Colonic mucosa (tissue), 4 donors: Measurements from ENCODE around the gene FBXL7. TPM values are rescaled to one million over a fixed set of nuclear protein-coding genes. Genes with fewer than 3 reads are reported as not detected.

Experiments
- DNase-seq: peaks from one replicate; pipeline ENCODE4 v3.0.0-alpha.2; 2020
- H3K27ac ChIP-seq: fragments of 200-600 bp; one replicate; pipeline ENCODE4 v1.8.0; 2021
- H3K27me3 ChIP-seq: fragments of 200-600 bp; one replicate; pipeline ENCODE4 v1.8.0; 2021
- H3K36me3 ChIP-seq: fragments of 200-600 bp; one replicate; pipeline ENCODE4 v1.8.0; 2021
- H3K4me1 ChIP-seq: fragments of 200-600 bp; one replicate; pipeline ENCODE4 v1.8.0; 2021; ENCODE audit warnings: mild to moderate bottlenecking
- H3K4me3 ChIP-seq: fragments of 200-600 bp; one replicate; pipeline ENCODE4 v1.8.0; 2021
- H3K9ac ChIP-seq, 2 donors: one replicate each; pipeline ENCODE4 v1.7.0; 2013; ENCODE audit warnings: control low read depth in 2 of 2, low read depth in 2 of 2, low read length in 2 of 2
- H3K9me3 ChIP-seq: fragments of 200-600 bp; one replicate; pipeline ENCODE4 v1.8.0; 2021
- CTCF ChIP-seq: fragments of 200-600 bp; IDR thresholded peaks from one replicate; pipeline ENCODE4 v1.8.0; 2022; ENCODE audit warnings: antibody characterized with exemption, mild to moderate bottlenecking
- intact Hi-C: fragments of 100-400 bp; cut with DNase I; formaldehyde crosslinking; loops from one replicate; pipeline ENCODE4 v1.14.1; 2022
- total RNA-seq, 2 donors: library from RNA; stranded (reverse); fragmentation: NEBNext Ultra II Directional in 1 of 2; extraction: Animal tissue kit (Norgen Biotek cat#: 25700) in 1 of 2; gene quantifications; one replicate each; pipeline ENCODE4 v1.2.1, GENCODE V29; 2021
- donor health status: healthy.
- donor health status: DM: no; HTN: no; CAD: no.
- donor health status: DM: no; HTN: no; CAD: no.

The FBXL7 gene
- total RNA-seq, 2 donors from 2014 or later, result 1.6 to 3.0 TPM

- intact Hi-C loops, result no loop called here
- Histone ChIP-seq H3K9me3 (no peaks in the 10 kb centered on the region), H3K27me3 (no peaks in the 10 kb centered on the region), H3K4me1 (no peaks in the 10 kb centered on the region), H3K9ac (no peak overlapping the region), H3K36me3 (no peaks in the 10 kb centered on the region), H3K4me3 (no peak overlapping the region), H3K27ac (no peak overlapping the region)
- no peak for TF ChIP-seq CTCF
- DNase-seq, result no peak
These were observed 448.2 kb downstream of the FBXL7 start for GRCh38 chr5:15948190-15948589.

DNA sequence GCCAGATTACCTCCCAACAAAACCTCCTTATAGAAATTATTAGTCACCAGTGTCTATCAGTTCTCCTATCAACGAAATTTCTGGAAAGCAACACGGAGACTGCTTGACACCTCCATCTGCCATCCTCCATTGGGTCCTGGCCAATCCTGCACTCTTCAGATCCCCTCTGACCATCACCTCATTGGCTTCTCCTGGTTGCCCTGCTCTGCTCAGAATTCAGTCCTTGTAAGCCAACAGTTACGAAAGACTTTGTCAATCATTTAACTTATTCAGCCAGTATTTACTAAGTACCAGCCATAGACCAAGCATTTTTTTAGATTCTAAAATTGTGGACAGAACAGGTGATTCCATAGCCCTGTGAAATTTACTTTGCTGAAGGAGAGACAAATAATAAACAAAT, 451.1 kb downstream of the FBXL7 start:
- H3K9me3 ChIP-seq, result no peaks in the 10 kb centered on the region
- intact Hi-C loops, result no loop called here
- no peak overlapping the region for H3K4me3 ChIP-seq
- H3K4me1 ChIP-seq, result no peaks in the 10 kb centered on the region
- no peak for DNase-seq
- TF ChIP-seq CTCF, result no peak
- no peak overlapping the region for H3K9ac ChIP-seq
- H3K27me3 ChIP-seq, result no peaks in the 10 kb centered on the region
- H3K36me3 ChIP-seq, result no peaks in the 10 kb centered on the region
- no peak overlapping the region for H3K27ac ChIP-seq

GRCh38 chr5:15951550-15951949, 451.6 kb downstream of the FBXL7 start:
- Histone ChIP-seq H3K9me3 (no peaks in the 10 kb centered on the region), H3K4me1 (no peaks in the 10 kb centered on the region), H3K9ac (no peak overlapping the region), H3K36me3 (no peaks in the 10 kb centered on the region), H3K27ac (no peak overlapping the region), H3K27me3 (no peaks in the 10 kb centered on the region), H3K4me3 (no peak overlapping the region)
- no peak for DNase-seq
- TF ChIP-seq CTCF, result no peak
- intact Hi-C loops, result no loop called here

GRCh38 chr5:15956622-15957021, 456.6 kb downstream of the FBXL7 start:
- H3K9me3 ChIP-seq, result no peaks in the 10 kb centered on the region
- DNase-seq, result no peak
- no peak overlapping the region for H3K4me3 ChIP-seq
- no peak overlapping the region for H3K27ac ChIP-seq
- H3K27me3 ChIP-seq, result no peaks in the 10 kb centered on the region
- no peaks in the 10 kb centered on the region for H3K4me1 ChIP-seq
- no peak overlapping the region for H3K9ac ChIP-seq
- H3K36me3 ChIP-seq, result no peaks in the 10 kb centered on the region
- TF ChIP-seq CTCF, result no peak
- intact Hi-C loops, result no loop called here

DNA sequence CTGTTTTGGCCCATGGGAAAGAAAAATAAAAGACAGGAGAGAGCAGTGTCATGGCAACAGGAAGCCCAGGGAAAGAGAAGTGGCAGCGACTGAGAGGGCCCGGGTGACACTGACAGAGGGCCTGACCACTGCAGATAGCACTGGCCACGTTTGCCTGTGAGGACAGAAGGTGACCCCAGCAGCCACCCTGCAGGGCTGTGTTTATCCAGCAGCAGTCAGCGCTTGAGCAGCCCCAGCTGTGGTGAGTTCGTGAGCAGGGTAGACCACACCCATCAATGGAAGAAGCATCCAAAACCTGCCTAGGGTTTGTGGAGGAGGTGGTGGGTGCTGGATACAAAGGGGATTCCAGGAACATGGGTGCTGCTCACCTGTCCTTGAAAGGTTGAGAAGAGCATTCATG, 457.1 kb downstream of the FBXL7 start:
- Histone ChIP-seq H3K36me3 (no peaks in the 10 kb centered on the region), H3K27ac (no peak overlapping the region), H3K27me3 (no peaks in the 10 kb centered on the region), H3K4me3 (no peak overlapping the region), H3K9ac (no peak overlapping the region), H3K9me3 (no peaks in the 10 kb centered on the region), H3K4me1 (no peaks in the 10 kb centered on the region)
- no peak for TF ChIP-seq CTCF
- DNase-seq, result no peak
- intact Hi-C loops, result no loop called here
